Gastrocnemius medialis (tissue), 4 donors: Measurements from ENCODE around the gene NCS1. TPM values are rescaled to one million over a fixed set of nuclear protein-coding genes. Genes with fewer than 3 reads are reported as not detected.

ENCODE experiments used
- ATAC-seq, 2 donors: fragments of 150-250 bp; one replicate each; pipeline ENCODE4 v1.9.1; 2016
- DNase-seq, 2 donors: peaks; one replicate each; pipeline ENCODE4 v3.0.0-alpha.2; 2019
- H3K27ac ChIP-seq, 4 donors: fragments of 200-600 bp; sonication (generic); 1 replicate in 1 of 4; 2 replicates in 3 of 4; pipeline ENCODE4 v1.5.1; 2016 to 2018; ENCODE audit warnings: mild to moderate bottlenecking in 2 of 4, moderate library complexity in 1 of 4
- H3K27me3 ChIP-seq, 3 donors: fragments of 200-600 bp; sonication (generic) in 2 of 3; 1 replicate in 1 of 3; 2 replicates in 2 of 3; pipeline versions ENCODE4 v1.5.1 to v1.6.0; 2016 to 2019; ENCODE audit warnings: mild to moderate bottlenecking in 1 of 3, moderate library complexity in 1 of 3
- H3K36me3 ChIP-seq, 2 donors: fragments of 200-600 bp; sonication (generic) in 1 of 2; one replicate each; pipeline ENCODE4 v1.5.1; 2017 to 2018
- H3K4me1 ChIP-seq, 2 donors: fragments of 200-600 bp; sonication (generic) in 1 of 2; one replicate each; pipeline ENCODE4 v1.5.1; 2016 to 2017; ENCODE audit warnings: mild to moderate bottlenecking in 2 of 2
- H3K4me3 ChIP-seq, 4 donors: fragments of 200-600 bp; sonication (generic) in 3 of 4; 1 replicate in 1 of 4; 2 replicates in 3 of 4; pipeline ENCODE4 v1.5.1; 2016 to 2019; ENCODE audit warnings: mild to moderate bottlenecking in 2 of 4
- H3K9me3 ChIP-seq, 3 donors: fragments of 200-600 bp; sonication (generic) in 2 of 3; 1 replicate in 1 of 3; 2 replicates in 2 of 3; pipeline ENCODE4 v1.5.1; 2016 to 2019
- CTCF ChIP-seq, 5 experiments: fragments of 450-650 bp in 3 of 5; fragments of 200-600 bp in 2 of 5; sonication (generic) in 2 of 5; IDR thresholded peaks in 4 of 5; conservative IDR thresholded peaks in 1 of 5; 1 replicate in 4 of 5; 2 replicates in 1 of 5; pipeline ENCODE4 v1.5.1; 2016 to 2019; ENCODE audit warnings: antibody characterized with exemption in 5 of 5, mild to moderate bottlenecking in 3 of 5, moderate library complexity in 3 of 5
- POLR2A ChIP-seq, 2 donors: fragments of 450-650 bp; IDR thresholded peaks; one replicate each; pipeline ENCODE4 v1.6.1; 2017; ENCODE audit warnings: antibody characterized with exemption in 2 of 2, mild to moderate bottlenecking in 2 of 2, moderate library complexity in 2 of 2
- in situ Hi-C, 4 donors: fragments of 200-750 bp; cut with MboI; loops; one replicate each; pipeline versions ENCODE4 v1.15.0 to v1.8.0; 2017; ENCODE audit warnings: low sequenced_read_pairs in 4 of 4
- intact Hi-C: fragments of 100-400 bp; cut with DNase I; formaldehyde crosslinking; loops from one replicate; pipeline ENCODE4 v1.15.1; 2023; ENCODE audit warnings: low total_unique reads
- total RNA-seq, 4 donors: library from RNA; depleted of rRNA; stranded (reverse); fragments of >200 nt; gene quantifications; one replicate each; pipeline versions ENCODE4 v1.1.0 to v1.2.3, GENCODE V29; 2016

The NCS1 gene
- total RNA-seq, 4 donors from 2014 or later: 2.1 to 4.6 (median 2.5) TPM

- in situ Hi-C loops (no loop called here), intact Hi-C loops (no loop called here)
- no peak for ATAC-seq
- H3K4me1 ChIP-seq: no peaks in the 10 kb centered on the region
- no peak overlapping the region for H3K27ac ChIP-seq
- TF ChIP-seq CTCF (IDR thresholded peaks at IDR 0.05 in 4 of 5, conservative IDR thresholded peaks at IDR 0.05 in 1 of 5) (no peak), POLR2A (IDR thresholded peaks at IDR 0.05) (no peak)
- H3K36me3 ChIP-seq: no peaks in the 10 kb centered on the region
- no peaks in the 10 kb centered on the region for H3K27me3 ChIP-seq
- no peak overlapping the region for H3K4me3 ChIP-seq
- H3K9me3 ChIP-seq: no peaks in the 10 kb centered on the region
- DNase-seq: no peak
These were observed 48.1 kb downstream of the NCS1 start for GRCh38 chr9:130220352-130220751.

GRCh38 chr9:130222833-130223232 lies 50.6 kb downstream of the NCS1 start:
- Histone ChIP-seq H3K27ac (no peak overlapping the region), H3K4me3 (no peak overlapping the region), H3K36me3 (no peaks in the 10 kb centered on the region), H3K4me1 (no peaks in the 10 kb centered on the region), H3K27me3 (no peaks in the 10 kb centered on the region), H3K9me3 (peaks cover 0 to 5% (median 0%) of the 10 kb centered on the region in 3 donors)
- DNase-seq (no peak), ATAC-seq (no peak)
- intact Hi-C loops (no loop called here), in situ Hi-C loops (no loop called here)
- TF ChIP-seq POLR2A (IDR thresholded peaks at IDR 0.05) (no peak), CTCF (IDR thresholded peaks at IDR 0.05 in 4 of 5, conservative IDR thresholded peaks at IDR 0.05 in 1 of 5) (no peak)

GRCh38 chr9:130225071-130225470 lies 52.9 kb downstream of the NCS1 start:
- H3K27me3 ChIP-seq: no peaks in the 10 kb centered on the region
- H3K4me1 ChIP-seq: no peaks in the 10 kb centered on the region
- TF ChIP-seq POLR2A (IDR thresholded peaks at IDR 0.05) (no peak), CTCF (IDR thresholded peaks at IDR 0.05 in 4 of 5, conservative IDR thresholded peaks at IDR 0.05 in 1 of 5) (no peak)
- no peak overlapping the region for H3K4me3 ChIP-seq
- ATAC-seq (no peak), DNase-seq (no peak)
- in situ Hi-C loops (loop anchor here (25.0 kb wide), 1 partner anchor 338 kb away; no protein-coding TSS in a partner anchor), intact Hi-C loops (no loop called here)
- no peak overlapping the region for H3K27ac ChIP-seq
- no peaks in the 10 kb centered on the region for H3K36me3 ChIP-seq
- peaks cover 0 to 7% (median 0%) of the 10 kb centered on the region in 3 donors for H3K9me3 ChIP-seq

GRCh38 chr9:130225586-130225985 lies 53.4 kb downstream of the NCS1 start:
- H3K36me3 ChIP-seq: no peaks in the 10 kb centered on the region
- intact Hi-C loops: no loop called here
- H3K27me3 ChIP-seq: no peaks in the 10 kb centered on the region
- no peak overlapping the region for H3K27ac ChIP-seq
- peaks cover 0 to 7% (median 0%) of the 10 kb centered on the region in 3 donors for H3K9me3 ChIP-seq
- DNase-seq (no peak), ATAC-seq (no peak)
- no peaks in the 10 kb centered on the region for H3K4me1 ChIP-seq
- TF ChIP-seq CTCF (IDR thresholded peaks at IDR 0.05 in 4 of 5, conservative IDR thresholded peaks at IDR 0.05 in 1 of 5) (no peak), POLR2A (IDR thresholded peaks at IDR 0.05) (no peak)
- in situ Hi-C loops: loop anchor here (25.0 kb wide), 1 partner anchor 338 kb away; no protein-coding TSS in a partner anchor
- no peak overlapping the region for H3K4me3 ChIP-seq

GRCh38 chr9:130226112-130226511 lies 53.9 kb downstream of the NCS1 start:
- Histone ChIP-seq H3K9me3 (peaks cover 0 to 7% (median 0%) of the 10 kb centered on the region in 3 donors), H3K4me3 (no peak overlapping the region), H3K27ac (no peak overlapping the region), H3K27me3 (no peaks in the 10 kb centered on the region), H3K4me1 (no peaks in the 10 kb centered on the region), H3K36me3 (no peaks in the 10 kb centered on the region)
- in situ Hi-C loops: loop anchor here (25.0 kb wide), 1 partner anchor 339 kb away; no protein-coding TSS in a partner anchor
- ATAC-seq: no peak
- TF ChIP-seq POLR2A (IDR thresholded peaks at IDR 0.05) (no peak), CTCF (IDR thresholded peaks at IDR 0.05 in 4 of 5, conservative IDR thresholded peaks at IDR 0.05 in 1 of 5) (no peak)
- DNase-seq: no peak
- intact Hi-C loops: no loop called here
